ENCODE results near the gene STEAP3. TPM values are rescaled to one million over a fixed set of nuclear protein-coding genes. Genes with fewer than 3 reads are reported as not detected.
"Not testable (repeated sequence)": the region's sequence is repeated elsewhere in the genome, so short reads cannot be mapped to it uniquely, and the experiment has no call there.

The STEAP3 gene
- polyA plus RNA-seq, 4 donors: 1.6 to 2.0 (median 1.7) TPM

GRCh38 chr2:119259296-119259860, 35.7 kb downstream of the STEAP3 start:
- no peak for DNase-seq (ENCODE audit: low read depth in 4 of 4, low spot score in 2 of 4)

- no peak for DNase-seq (ENCODE audit: low read depth in 4 of 4, low spot score in 2 of 4)
These were observed 37.2 kb downstream of the STEAP3 start for GRCh38 chr2:119260646-119261492.

- no peak for DNase-seq (ENCODE audit: low read depth in 4 of 4, low spot score in 2 of 4)
These were observed 38.0 kb downstream of the STEAP3 start for GRCh38 chr2:119261493-119262225.

- no peak for DNase-seq (ENCODE audit: low read depth in 4 of 4, low spot score in 2 of 4)
These were observed 39.4 kb downstream of the STEAP3 start for GRCh38 chr2:119263025-119263424.

GRCh38 chr2:119263656-119264055, 40.0 kb downstream of the STEAP3 start:
- no peak for DNase-seq (ENCODE audit: low read depth in 4 of 4, low spot score in 2 of 4)

- DNase-seq (ENCODE audit: low read depth in 4 of 4, low spot score in 2 of 4): no peak
These were observed 41.4 kb downstream of the STEAP3 start for GRCh38 chr2:119264781-119265692.

- no peak for DNase-seq (ENCODE audit: low read depth in 4 of 4, low spot score in 2 of 4)
These were observed 42.0 kb downstream of the STEAP3 start for GRCh38 chr2:119265693-119266066.

GRCh38 chr2:119266091-119266589, 42.5 kb downstream of the STEAP3 start:
- no peak for DNase-seq (ENCODE audit: low read depth in 4 of 4, low spot score in 2 of 4)

GRCh38 chr2:119267604-119268003, 44.0 kb downstream of the STEAP3 start:
- no peak for DNase-seq (ENCODE audit: low read depth in 4 of 4, low spot score in 2 of 4)

GRCh38 chr2:119276864-119277263, 53.2 kb downstream of the STEAP3 start:
- DNase-seq (ENCODE audit: low read depth in 4 of 4, low spot score in 2 of 4): no peak

- DNase-seq (ENCODE audit: low read depth in 4 of 4, low spot score in 2 of 4): not testable (repeated sequence)
These were observed 54.8 kb downstream of the STEAP3 start for GRCh38 chr2:119278385-119278784.

- no peak for DNase-seq (ENCODE audit: low read depth in 4 of 4, low spot score in 2 of 4)
These were observed 55.3 kb downstream of the STEAP3 start for GRCh38 chr2:119278946-119279345.

GRCh38 chr2:119279666-119280065, 56.0 kb downstream of the STEAP3 start:
- no peak for DNase-seq (ENCODE audit: low read depth in 4 of 4, low spot score in 2 of 4)

- no peak for DNase-seq (ENCODE audit: low read depth in 4 of 4, low spot score in 2 of 4)
These were observed 57.0 kb downstream of the STEAP3 start for GRCh38 chr2:119280680-119281079.

- no peak for DNase-seq (ENCODE audit: low read depth in 4 of 4, low spot score in 2 of 4)
These were observed 58.7 kb downstream of the STEAP3 start for GRCh38 chr2:119282146-119282995.

GRCh38 chr2:119282996-119283511, 59.4 kb downstream of the STEAP3 start:
- DNase-seq (ENCODE audit: low read depth in 4 of 4, low spot score in 2 of 4): no peak

- DNase-seq (ENCODE audit: low read depth in 4 of 4, low spot score in 2 of 4): no peak
These were observed 60.3 kb downstream of the STEAP3 start for GRCh38 chr2:119283873-119284331.

GRCh38 chr2:119286661-119287060, 63.0 kb downstream of the STEAP3 start:
- DNase-seq (ENCODE audit: low read depth in 4 of 4, low spot score in 2 of 4): no peak

GRCh38 chr2:119288576-119288975, 64.9 kb downstream of the STEAP3 start:
- no peak for DNase-seq (ENCODE audit: low read depth in 4 of 4, low spot score in 2 of 4)
